HG03159 (cell line): Measurements from ENCODE around the gene FSTL4.

Experiments
- ATAC-seq: cut with Tn5 transposase; IDR thresholded peaks from one replicate; pipeline ENCODE4 v1.9.1; 2021; ENCODE audit warnings: mild to moderate bottlenecking, moderate library complexity; ENCODE audit not compliant: unreplicated experiment

The FSTL4 gene

DNA sequence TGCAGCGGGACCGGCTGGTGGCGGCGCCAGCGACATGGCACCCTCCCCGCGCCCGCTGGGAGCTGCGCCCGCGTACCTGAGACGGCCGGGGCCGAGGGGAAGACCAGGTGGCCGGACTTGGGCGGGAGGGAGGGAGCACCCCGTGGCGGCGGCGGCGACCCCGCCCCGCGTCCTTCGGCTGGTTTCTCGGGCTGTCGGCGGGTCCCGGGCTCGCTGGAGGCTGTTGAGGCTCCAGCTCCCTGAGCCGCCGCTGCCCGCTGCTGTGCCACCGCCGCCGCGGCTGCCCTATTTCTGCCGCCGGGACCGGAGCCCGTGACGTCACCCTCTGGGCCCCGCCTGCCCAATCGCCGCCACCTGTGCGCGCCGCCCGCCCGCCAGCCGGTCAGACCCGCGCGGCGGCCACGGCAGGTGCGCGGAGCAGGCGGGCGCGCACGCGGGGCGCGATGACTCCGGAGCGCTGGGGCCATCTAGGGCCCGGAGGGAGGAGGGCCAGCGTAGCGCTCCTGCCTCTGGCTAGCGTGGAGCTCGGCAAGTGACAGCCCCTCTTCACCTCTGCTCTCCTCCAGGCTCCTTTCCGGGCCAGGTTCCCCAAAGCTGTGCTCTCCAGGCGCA is at the start of gene FSTL4:
TSS of gene FSTL4 (minus strand) at position 293 of the 612 bp plus-strand sequence.
- no peak for ATAC-seq

DNA sequence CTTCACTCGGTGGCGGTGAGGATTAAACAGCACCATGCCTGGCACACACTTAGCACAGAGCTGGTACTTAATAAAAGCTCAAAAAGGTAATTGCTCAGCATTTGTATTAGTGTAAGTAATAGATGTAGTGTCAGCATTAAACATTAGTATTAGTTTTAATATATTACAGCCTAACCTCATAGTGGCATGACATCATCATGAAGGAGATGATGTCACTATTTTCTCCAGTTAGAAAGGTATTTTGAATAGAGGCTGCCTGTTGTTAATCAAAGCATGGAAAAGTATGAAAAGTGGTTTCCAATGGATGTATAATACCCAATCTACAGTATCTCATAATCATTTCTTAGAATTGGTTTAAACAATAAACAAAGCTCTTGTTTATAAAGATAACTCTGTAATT is 49.0 kb upstream of the FSTL4 start:
- ATAC-seq: no peak

DNA sequence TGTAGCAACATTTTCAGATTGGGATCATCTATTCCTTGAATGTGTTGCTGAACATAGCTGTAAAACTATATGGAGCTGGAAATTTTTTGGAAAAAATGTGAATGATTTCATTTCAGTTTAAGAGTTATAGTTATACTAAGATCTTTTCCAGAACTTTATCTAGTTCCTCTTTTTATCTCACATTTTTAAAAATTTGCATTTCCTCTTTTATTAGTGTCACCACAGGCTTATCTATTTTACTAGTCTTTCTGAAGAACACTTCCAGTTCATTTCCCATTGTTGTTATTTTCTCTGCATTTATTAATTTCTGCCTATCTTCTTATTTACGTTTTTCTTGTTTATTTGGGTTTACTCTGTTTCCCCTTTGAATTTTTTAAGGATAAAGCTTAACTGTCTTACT is 46.0 kb upstream of the FSTL4 start:
- no peak for ATAC-seq

DNA sequence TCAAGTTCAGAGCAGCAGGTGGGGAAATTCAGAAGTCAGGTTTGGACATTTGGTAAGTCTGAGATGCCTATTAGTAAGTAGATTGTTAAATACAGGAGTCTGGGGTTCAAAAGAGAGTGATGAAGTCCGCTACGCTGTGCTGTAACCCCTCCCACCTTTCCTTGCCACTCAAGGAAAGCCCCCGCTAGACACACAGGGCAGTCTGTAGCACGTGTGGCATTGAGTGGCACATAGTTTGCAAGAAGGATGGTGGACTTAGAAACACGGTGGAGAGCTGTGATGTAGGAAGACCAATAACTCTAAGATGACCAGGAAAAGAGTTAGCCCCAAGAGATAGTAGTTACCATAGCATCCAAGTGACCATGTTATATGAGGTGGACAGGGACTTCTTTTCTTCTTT is 44.7 kb upstream of the FSTL4 start:
- no peak for ATAC-seq

DNA sequence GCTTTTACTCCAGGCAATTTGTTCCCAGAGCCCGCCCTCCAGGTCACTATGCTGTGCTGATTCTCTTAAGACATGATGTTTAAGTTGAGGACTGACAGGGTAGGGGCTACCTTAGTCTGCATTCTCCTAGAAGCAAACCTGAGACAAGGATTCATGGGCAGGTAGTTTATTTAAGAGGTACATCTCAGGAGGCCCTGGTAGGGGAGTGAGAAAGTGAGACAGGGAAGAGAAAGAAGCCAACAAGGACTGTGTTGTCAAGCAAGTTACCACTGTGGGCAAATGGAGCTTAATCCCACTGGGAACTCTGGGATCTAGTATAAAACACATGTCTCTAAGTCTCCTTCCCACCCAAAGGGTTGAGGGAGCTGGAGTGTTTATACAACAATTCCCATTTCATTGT is 43.6 kb upstream of the FSTL4 start:
- no peak for ATAC-seq

DNA sequence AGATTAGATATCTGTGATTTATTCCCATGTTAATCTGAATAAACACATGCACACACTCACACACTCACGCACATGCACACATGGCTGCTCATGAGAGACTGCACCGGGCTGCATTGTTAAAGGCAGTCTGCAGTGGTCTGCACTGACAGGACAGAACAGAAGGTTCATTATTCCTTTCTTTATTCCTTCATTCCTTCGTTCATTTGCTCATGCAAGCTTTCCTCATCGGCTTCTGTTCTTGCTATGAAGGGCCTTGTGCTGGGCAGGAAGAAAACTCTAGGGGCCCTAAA is 41.4 kb upstream of the FSTL4 start:
- ATAC-seq: no peak

DNA sequence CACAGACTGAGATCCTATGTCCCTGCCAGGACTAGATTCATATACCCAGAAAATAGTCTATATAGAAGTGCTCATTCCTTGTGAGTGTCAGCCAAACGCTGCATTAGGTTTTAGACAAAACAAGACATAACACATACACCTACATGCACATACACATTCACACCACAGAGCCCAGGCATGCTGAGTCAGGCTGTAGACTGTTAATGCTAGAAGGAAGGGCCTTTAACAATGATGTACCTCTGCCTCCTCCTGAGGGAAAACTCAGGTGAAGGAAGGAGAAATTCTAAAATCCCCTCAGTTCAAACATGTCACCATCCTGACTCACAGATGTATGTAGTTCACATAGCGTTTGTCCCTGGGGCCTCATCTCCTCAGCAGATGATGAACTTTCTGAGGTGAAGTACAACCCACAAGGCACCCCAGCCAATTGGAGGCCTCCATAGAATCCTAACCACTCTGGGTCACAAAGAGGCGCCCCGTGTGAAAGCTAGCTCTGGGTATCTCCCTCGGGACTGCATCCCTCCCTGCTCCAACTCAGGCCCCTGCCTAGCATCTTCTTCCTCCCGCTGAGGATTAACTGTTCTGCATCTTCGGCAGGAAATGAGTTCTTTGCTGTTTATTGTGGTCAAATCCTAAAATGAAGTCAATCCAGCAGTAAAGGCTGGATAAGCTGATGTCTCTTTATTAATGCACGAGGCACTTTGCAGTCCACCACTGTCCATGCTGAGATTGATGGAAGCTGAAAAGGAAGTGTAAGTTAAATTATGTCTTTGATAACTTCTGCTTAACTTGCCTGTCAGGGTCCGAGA is 40.8 kb upstream of the FSTL4 start:
- no peak for ATAC-seq

DNA sequence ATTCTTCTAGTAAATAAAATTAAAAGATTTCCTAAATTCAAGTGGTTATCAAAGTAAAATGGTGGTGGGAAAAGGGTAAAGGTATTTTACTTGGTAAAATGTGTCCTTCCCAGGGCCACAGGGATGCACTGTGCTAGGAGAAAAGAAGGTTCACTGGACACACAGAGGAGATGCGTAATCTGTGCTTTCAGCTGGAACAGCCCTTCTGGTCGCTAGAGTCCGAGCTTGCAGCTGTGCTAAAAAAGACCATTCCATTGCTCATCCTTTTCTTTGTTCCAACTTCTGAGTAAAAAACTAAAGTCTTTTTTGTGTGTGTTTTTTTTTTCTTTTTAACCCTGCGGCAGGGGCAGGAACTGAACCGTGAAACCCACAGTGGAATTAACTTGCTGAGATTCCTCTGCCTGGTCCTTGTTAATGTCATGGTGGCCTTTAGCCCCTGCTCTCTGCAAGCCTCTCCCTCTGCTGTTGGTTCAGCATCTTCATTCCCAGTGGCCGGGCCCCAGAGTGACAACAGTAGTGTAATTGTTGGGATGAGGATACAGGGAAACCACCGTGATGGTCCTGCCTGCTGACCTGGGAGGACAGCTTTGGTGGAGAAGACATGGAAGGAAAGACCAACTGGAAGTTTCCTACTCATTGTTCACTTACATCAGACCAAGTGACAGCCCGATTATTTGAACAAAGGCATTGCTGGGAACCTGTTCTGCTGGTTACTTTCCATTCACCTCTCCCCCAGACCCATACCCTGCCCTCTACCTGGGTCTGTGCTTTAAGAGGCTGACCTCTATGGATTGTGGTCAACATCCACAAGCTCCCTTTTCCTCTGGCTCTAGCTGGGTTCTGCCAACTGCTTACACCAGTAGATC is 31.9 kb upstream of the FSTL4 start:
- no peak for ATAC-seq

DNA sequence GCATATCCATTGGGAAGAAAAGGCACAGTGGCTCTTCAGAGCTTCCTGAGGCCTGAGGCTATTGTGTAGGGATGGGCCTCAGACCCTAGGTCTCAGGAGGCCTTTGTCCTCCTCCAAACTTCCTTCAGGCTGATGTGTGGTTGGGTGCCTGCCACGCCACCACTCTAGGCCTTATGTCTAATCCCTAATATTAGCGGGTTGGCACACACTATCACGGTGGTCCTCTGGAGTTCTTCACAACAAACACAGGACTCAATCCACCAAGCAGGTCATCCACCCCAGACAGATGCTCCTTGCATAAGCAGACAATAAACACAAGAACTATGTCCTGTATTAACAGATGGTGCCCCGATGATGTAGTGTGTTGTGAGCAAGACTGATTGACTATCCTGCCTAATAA is 31.0 kb upstream of the FSTL4 start:
- no peak for ATAC-seq

DNA sequence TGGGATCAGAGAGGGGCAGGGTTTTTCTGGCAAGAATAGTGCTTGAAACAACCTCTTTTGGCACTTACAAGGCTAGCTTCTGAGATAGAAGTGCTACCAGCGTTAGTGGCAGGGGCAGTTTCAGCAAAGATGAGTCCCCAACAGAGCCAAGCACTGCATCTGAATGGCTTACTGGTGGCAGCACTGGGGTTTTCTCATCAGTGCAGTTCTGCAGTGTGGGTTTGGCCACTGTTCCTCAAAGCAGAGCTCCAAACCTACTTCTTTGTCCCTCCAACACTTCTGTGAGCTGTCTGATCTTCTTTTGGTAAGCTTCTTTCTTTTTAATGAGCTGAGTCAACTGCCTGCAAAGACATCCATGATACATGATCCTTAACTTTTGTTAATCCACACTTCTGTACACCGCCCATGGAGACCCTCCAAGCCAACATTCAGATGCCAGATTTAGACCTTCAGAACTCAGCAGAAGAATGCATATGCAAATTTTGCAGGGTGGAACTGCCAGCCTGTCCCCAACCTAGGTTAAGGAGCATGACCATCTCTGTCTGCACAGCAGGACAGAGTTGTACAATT is 29.9 kb upstream of the FSTL4 start:
- ATAC-seq: no peak

DNA sequence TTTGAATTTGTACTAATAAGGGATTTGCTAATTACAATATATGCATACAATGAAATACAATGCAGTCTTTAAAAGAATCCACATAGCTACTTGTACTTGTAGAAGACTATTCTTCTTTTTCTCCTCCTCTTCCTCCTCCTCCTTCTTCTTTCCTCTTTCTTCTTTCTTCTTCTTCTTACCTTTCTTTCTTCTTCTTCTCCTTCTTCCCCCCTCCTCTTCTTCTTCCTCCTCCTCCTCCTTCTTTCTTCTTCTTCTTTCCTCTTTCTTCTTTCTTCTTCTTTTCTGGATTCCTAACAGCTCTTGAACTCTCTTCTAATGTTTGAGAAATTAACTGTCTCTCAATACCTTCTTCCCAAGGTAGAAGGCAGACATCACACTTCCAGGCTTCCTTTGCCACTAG is 29.3 kb upstream of the FSTL4 start:
- ATAC-seq: no peak

DNA sequence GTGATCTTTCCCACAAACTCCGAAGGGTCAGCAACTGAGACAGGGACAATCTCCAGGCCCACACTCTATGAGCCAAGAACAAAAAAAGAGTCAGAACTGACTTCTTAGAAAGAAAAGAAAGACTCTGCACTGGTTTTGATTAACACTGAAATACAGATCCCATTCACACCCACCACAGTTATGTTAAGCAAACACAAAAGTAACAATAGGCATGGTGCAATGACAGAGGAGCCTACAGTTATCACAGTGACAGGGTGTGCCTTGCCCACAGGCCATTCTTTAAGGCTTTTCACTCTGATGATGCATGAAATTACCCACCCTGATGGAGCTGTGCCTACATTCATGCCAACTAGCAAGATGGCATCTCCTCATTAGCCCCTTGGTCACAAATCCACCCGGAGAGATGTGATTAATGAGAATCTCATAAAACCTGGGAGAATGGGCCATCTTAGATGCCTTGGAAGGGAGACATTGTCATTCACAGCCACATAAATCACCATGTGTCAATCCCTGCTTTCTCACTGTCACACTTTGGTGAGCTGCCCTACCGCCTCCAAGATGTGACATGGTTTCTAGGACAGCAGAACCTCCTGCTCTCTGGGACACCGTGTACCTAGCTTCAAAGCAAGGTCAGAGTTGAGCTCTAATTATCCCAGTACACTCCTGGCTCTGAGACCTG is 27.6 kb upstream of the FSTL4 start:
- ATAC-seq: no peak

DNA sequence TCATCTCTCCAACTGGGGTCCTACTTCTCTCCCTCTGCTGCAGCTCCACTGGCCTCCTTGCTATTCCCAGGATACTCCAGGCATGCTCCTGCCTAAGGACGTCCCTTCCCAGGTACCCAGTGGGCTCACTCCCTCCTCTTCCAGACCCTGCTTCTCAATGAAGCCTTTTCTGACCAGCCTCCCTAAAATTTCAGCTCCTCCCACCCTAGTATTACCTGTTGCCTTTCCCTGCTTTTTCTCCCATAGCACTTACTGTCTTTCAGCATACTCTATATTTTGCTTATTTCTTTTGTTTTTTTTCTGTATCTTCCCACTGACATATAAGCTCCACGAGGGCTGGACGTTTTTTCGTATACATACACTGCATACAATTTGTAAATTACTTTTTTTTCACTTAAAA is 26.1 kb upstream of the FSTL4 start:
- ATAC-seq: no peak

DNA sequence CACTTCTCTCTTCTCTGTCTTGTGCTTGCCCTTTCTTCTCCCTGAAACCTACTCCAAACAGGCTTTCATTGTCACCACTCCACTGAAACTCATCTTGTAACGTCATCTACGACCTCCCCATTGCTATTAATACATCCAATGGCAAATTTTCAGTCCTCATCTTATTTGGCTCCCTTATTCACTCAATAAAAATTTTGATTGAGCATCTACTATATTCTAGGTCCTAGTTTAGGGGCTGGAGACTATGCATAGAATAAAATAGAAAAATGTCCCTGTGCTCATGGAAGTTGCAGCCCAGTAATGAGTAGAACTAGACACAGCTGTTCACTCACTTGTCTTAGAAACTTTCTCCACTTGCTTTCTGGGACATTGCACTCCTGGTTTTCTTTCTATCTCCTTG is 24.9 kb upstream of the FSTL4 start:
- ATAC-seq: no peak

DNA sequence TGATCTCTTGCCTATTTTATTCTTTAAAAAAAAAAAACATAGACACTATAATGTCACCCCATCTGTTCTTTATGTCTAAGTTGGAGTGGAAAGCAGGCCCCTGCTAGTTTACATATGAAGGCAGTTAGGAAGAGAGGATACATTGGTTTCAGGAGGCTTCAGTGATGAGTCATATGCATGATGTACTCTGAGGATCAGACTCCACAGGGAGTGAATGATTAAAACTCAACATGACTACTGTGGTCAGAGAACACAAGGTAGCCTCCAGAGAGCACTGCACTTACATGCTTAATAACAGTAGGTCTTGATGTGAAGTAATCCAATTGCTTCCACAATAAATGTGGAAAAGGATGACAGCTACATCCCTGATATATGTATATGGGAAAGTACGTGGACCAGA is 22.7 kb upstream of the FSTL4 start:
- no peak for ATAC-seq

DNA sequence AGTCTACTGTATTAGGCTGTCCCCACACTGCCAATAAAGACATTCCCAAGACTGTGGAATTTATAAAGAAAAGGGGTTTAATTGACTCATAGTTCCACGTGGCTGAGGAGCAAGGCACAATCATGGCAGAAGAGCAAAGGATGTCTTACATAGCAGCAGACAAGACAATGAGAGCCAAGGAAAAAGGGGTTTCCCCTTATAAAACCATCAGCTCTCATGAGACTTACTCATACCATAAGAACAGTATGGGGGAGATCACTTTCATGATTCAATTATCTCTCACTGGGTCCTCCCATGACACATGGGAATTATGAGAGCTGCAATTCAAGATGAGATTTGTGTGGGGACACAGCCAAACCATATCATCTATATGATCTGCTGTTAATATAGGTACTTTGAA is 14.8 kb upstream of the FSTL4 start:
- ATAC-seq: no peak

DNA sequence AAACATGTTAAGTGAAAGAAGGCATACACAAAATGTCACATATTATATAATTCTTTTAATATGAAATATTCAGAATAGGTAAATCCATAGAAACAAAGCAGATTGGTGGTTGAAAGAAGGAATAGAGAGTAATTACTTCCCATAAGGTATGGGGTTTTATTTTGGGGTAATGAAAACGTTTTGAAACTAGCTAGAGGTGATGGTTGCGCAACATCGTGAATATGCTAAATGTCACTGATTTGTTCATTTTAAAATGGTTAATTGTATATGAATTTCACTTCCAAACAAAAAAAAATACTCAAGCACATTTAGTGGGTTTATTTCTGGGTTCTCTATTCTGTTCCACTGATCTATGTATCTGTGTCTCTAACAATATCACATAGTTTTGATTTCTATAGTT is 12.0 kb upstream of the FSTL4 start:
- ATAC-seq: no peak

DNA sequence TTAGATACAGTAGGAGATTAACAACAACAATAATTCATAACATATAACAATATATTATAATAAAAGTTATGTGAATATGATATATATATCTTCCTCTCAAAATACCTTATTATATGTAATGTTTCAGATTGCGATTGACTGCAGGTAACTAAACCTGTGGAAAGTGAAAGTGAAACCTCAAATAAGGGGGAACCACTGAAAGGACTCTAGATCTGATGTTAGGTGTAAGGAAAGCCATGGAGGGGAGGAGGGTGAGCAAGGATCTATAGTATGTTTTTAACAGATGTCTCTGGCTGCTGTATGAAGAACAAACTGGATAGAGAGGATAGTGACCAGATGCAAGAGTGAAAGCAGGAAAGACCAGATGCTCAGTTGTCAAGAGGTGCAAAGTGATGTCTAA is 5.8 kb upstream of the FSTL4 start:
- ATAC-seq: no peak

DNA sequence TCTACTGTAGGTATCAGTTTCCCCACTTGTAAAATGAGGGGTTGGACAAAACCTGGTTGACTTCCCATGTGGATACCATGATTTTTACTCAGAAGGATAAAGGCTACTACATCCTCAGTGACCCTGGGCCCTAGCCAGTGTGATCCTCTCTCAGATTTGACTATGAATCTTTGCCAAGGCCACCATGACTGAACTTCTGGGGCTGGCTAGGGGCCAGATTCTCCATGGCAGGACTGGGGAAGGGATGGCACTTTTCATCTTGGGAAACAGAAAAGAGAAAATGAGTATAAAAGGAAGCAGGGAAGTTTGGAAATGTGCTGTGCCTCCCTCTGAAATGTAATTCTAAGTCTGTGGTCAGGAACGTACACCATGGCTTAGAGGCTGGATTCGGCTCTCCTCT is 1.4 kb upstream of the FSTL4 start:
- no peak for ATAC-seq

DNA sequence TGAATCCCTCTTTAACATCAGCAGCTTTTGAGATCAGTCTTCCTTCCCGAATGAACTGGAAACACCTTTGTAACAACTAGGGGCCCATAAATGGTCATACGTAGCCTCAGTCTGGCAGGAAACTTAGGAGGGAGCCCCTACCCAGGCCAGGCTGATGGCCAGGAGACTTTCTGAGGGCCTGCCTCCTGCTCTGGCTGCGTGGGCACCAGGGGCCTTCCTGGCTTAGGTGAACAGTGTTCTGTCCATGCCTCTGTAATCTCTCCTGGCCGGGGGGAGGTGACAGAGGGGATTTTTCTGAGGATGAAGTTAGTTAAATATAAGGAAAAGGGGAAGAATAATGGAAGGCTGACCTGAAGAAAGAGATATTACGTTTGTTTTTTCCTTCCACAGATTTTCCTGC is 843 bp upstream of the FSTL4 start:
- ATAC-seq: no peak
